OCI-LY7 (cell line): ENCODE data around the gene CLMP. TPM values are rescaled to one million over a fixed set of nuclear protein-coding genes. Genes with fewer than 3 reads are reported as not detected.
"Not testable (repeated sequence)": the region's sequence is repeated elsewhere in the genome, so short reads cannot be mapped to it uniquely, and the experiment has no call there.

ENCODE experiments used
- BruUV-seq: library from RNA; stranded (reverse); fragments of 400-500 nt; replicated peaks from 2 replicates; lab custom pipeline; 2021; lab: Mats Ljungman, UMichigan
- CTCF ChIA-PET: fragments of 300-600 bp; sonication (Branson Sonifier 250); formaldehyde crosslinking; loops from one replicate; lab custom pipeline; 2022; ENCODE audit warnings: antibody characterized with exemption; ENCODE audit not compliant: unreplicated experiment; lab: Charles Lee
- POLR2A ChIA-PET: fragments of 300-600 bp; sonication (Branson Sonifier 250); formaldehyde crosslinking; loops from one replicate; lab custom pipeline; 2022; ENCODE audit warnings: antibody characterized with exemption; lab: Charles Lee
- DNase-seq: peaks from one replicate; pipeline ENCODE4 v3.0.0-alpha.2; 2015; ENCODE audit warnings: low spot score
- H2AFZ ChIP-seq: fragments of 200-600 bp; sonication (generic), shearing (Covaris generic); 2 replicates; pipeline ENCODE4 v1.6.1; 2014; ENCODE audit warnings: mild to moderate bottlenecking, antibody characterized with exemption, low read length, moderate library complexity
- H3K27ac ChIP-seq: fragments of 200-600 bp; sonication (generic); 2 replicates; pipeline ENCODE4 v1.5.1; 2014; ENCODE audit warnings: mixed run types, low read depth, mild to moderate bottlenecking, moderate library complexity, low read length, inconsistent platforms; ENCODE audit not compliant: poor library complexity, severe bottlenecking
- H3K36me3 ChIP-seq: fragments of 200-600 bp; sonication (generic); 2 replicates; pipeline ENCODE4 v1.6.1; 2014; ENCODE audit warnings: mild to moderate bottlenecking, antibody characterized with exemption, low read length, moderate library complexity, mixed read lengths; ENCODE audit not compliant: insufficient read depth
- H3K4me1 ChIP-seq: fragments of 200-600 bp; sonication (generic); 2 replicates; pipeline ENCODE4 v1.5.1; 2014; ENCODE audit warnings: mild to moderate bottlenecking, low read length; ENCODE audit not compliant: insufficient read depth, poor library complexity, severe bottlenecking
- H3K4me2 ChIP-seq: fragments of 200-600 bp; sonication (generic); 2 replicates; pipeline ENCODE4 v1.6.1; 2014; ENCODE audit warnings: mild to moderate bottlenecking, low read length
- H3K4me3 ChIP-seq: fragments of 200-600 bp; sonication (generic); 2 replicates; pipeline ENCODE4 v1.5.1; 2014; ENCODE audit warnings: mild to moderate bottlenecking, low read depth, low read length; ENCODE audit not compliant: poor library complexity, severe bottlenecking
- H3K79me2 ChIP-seq: fragments of 200-600 bp; sonication (generic); 2 replicates; pipeline ENCODE4 v1.6.1; 2016; ENCODE audit warnings: low read depth, mild to moderate bottlenecking, low read length, moderate library complexity, mixed read lengths; ENCODE audit not compliant: insufficient read depth
- H3K9me2 ChIP-seq: fragments of 200-600 bp; sonication (generic); 2 replicates; pipeline ENCODE4 v1.6.1; 2016; ENCODE audit warnings: mild to moderate bottlenecking, low read length, mixed read lengths; ENCODE audit not compliant: insufficient read depth
- H3K9me3 ChIP-seq: fragments of 200-600 bp; sonication (generic); 2 replicates; pipeline ENCODE4 v1.6.1; 2014; ENCODE audit warnings: mild to moderate bottlenecking, mixed run types, low read length, mixed read lengths
- H4K20me1 ChIP-seq: fragments of 200-600 bp; sonication (generic); 2 replicates; pipeline ENCODE4 v1.6.1; 2014; ENCODE audit warnings: mild to moderate bottlenecking, antibody characterized with exemption, low read length, moderate library complexity, mixed read lengths; ENCODE audit not compliant: insufficient read depth
- EZH2phosphoT487 ChIP-seq: fragments of 200-600 bp; sonication (generic); IDR thresholded peaks from 2 replicates; pipeline ENCODE4 v1.6.1; 2018; ENCODE audit warnings: low read depth, borderline replicate concordance, mild to moderate bottlenecking, mixed run types, antibody characterized with exemption, low read length, moderate library complexity, mixed read lengths
- intact Hi-C: fragments of 100-400 bp; cut with micrococcal nuclease; formaldehyde crosslinking; loops from one replicate; pipeline ENCODE4 v1.10.0; 2022; ENCODE audit not compliant: unreplicated experiment
- total RNA-seq, 2 experiments: library from RNA; depleted of rRNA in 1 of 2; stranded (reverse); fragments of >200 nt in 1 of 2; shearing (Covaris generic) in 1 of 2; gene quantifications; 2 replicates each; pipeline ENCODE4 v1.2.3, GENCODE V29; 2014 to 2022
- TF ChIP-seq, protein P1 (sequence below): fragments of 200-600 bp; sonication (generic); conservative IDR thresholded peaks from 2 replicates; pipeline ENCODE4 v1.5.1; 2014; ENCODE audit warnings: mild to moderate bottlenecking, antibody characterized with exemption, low read length, moderate library complexity, mixed read lengths

The CLMP gene
- total RNA-seq, 2 experiments from 2014 or later = not detected

DNA sequence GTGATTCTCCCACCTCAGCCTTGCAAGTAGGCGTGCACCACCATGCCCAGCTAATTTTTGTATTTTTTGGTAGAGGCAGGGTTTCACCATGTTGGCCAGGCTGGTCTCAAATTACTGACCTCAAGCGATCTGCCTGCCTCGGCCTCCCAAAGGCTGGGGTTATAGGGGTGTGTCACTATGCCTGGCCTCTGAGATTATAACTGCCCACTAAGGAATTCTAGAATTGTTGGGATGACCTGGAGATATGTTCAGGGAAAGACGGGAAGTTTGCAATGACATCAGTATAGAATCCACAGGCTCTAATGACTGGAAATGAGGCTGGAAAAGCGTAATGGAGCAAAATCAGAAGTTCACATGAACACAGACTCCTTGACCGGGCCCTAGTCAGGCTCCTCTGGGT lies 62.2 kb downstream of the CLMP start:
- Histone ChIP-seq H4K20me1 (no peaks in the 10 kb centered on the region), H3K9me3 (no peaks in the 10 kb centered on the region), H3K36me3 (no peaks in the 10 kb centered on the region), H3K4me2 (no peak overlapping the region), H3K79me2 (no peaks in the 10 kb centered on the region), H3K9me2 (no peaks in the 10 kb centered on the region), H3K27ac (no peak overlapping the region), H2AFZ (no peak overlapping the region), H3K4me1 (no peaks in the 10 kb centered on the region), H3K4me3 (no peak overlapping the region)
- no TSS peak for BruUV-seq
- no peak for DNase-seq
- CTCF ChIA-PET = no interaction called here
- intact Hi-C loops = no loop called here
- POLR2A ChIA-PET = no interaction called here
- no peak for TF ChIP-seq EZH2phosphoT487
- TF ChIP-seq, protein P1, sequence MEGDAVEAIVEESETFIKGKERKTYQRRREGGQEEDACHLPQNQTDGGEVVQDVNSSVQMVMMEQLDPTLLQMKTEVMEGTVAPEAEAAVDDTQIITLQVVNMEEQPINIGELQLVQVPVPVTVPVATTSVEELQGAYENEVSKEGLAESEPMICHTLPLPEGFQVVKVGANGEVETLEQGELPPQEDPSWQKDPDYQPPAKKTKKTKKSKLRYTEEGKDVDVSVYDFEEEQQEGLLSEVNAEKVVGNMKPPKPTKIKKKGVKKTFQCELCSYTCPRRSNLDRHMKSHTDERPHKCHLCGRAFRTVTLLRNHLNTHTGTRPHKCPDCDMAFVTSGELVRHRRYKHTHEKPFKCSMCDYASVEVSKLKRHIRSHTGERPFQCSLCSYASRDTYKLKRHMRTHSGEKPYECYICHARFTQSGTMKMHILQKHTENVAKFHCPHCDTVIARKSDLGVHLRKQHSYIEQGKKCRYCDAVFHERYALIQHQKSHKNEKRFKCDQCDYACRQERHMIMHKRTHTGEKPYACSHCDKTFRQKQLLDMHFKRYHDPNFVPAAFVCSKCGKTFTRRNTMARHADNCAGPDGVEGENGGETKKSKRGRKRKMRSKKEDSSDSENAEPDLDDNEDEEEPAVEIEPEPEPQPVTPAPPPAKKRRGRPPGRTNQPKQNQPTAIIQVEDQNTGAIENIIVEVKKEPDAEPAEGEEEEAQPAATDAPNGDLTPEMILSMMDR = no peak

DNA sequence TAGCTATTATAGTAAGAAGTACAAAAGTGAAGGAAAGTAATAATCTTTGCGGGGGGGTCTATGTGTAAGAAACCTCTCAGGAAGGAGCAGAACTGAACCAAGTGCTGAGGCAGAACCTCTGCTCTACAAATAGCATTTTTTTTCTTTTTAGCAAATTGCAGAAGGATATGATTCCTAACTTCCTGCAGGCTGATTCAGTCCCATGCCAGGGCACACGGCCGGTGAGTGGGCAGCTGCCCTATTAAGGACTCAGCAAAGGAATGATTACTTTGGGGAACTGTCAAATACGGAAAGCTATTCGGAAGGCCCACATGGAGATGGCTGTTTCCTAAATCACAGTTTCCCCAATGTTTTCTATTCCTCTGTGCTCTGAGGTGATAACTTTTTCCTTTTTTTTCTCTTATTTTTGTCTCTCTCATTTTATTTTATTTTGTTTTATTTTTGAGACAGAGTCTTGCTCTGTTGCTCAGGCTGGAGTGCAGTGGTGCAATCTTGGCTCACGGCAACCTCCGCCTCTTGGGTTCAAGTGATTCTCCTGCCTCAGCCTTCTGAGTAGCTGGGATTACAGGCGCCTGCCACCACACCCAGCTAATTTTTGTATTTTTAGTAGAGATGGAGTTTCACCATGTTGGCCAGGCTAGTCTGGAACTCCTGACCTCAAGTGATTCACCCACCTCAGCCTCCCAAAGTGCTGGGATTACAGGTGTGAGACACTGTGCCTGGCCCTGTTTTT lies 62.8 kb downstream of the CLMP start:
- H4K20me1 ChIP-seq, H3K9me3 ChIP-seq, H3K36me3 ChIP-seq, CTCF ChIA-PET, POLR2A ChIA-PET, DNase-seq, BruUV-seq, H2AFZ ChIP-seq, H3K79me2 ChIP-seq, H3K9me2 ChIP-seq, H3K4me2 ChIP-seq, H3K27ac ChIP-seq, H3K4me3 ChIP-seq, H3K4me1 ChIP-seq, intact Hi-C loops: not testable (repeated sequence)

DNA sequence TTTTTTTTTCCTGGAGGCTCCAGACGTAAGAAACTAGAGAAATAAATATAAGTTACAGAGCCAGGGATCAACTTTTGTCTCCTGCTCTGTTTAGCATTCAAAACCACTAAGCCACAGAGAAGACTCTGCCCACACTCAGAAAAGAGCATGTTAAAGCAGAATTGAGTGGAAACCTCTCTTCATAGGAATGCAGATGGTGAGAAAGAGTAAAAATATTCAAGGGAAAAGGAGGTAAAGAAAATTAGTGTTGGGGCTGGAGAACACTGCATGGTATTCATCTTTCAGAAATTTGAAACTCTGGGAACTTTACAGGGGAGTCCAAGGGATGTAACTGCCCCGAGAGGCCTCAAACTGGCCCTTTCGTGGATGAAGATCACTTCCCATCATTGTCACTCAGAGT lies 65.1 kb downstream of the CLMP start:
- CTCF ChIA-PET = no interaction called here
- intact Hi-C loops = no loop called here

More for the DNA sequence above, 65.1 kb downstream of the CLMP start:
- H3K36me3 ChIP-seq = no peaks in the 10 kb centered on the region
- H3K79me2 ChIP-seq = no peaks in the 10 kb centered on the region
- H3K4me1 ChIP-seq = no peaks in the 10 kb centered on the region
- H4K20me1 ChIP-seq = no peaks in the 10 kb centered on the region
- TF ChIP-seq, protein P1 = no peak
- TF ChIP-seq EZH2phosphoT487 = no peak
- no peaks in the 10 kb centered on the region for H3K9me2 ChIP-seq
- DNase-seq = no peak
- BruUV-seq = no TSS peak
- no peaks in the 10 kb centered on the region for H3K9me3 ChIP-seq
- no peak overlapping the region for H3K4me2 ChIP-seq
- no peak overlapping the region for H2AFZ ChIP-seq
- POLR2A ChIA-PET = no interaction called here
- H3K27ac ChIP-seq = no peak overlapping the region
- no peak overlapping the region for H3K4me3 ChIP-seq
